ENCODE data around the gene CHRNA7.

DNA sequence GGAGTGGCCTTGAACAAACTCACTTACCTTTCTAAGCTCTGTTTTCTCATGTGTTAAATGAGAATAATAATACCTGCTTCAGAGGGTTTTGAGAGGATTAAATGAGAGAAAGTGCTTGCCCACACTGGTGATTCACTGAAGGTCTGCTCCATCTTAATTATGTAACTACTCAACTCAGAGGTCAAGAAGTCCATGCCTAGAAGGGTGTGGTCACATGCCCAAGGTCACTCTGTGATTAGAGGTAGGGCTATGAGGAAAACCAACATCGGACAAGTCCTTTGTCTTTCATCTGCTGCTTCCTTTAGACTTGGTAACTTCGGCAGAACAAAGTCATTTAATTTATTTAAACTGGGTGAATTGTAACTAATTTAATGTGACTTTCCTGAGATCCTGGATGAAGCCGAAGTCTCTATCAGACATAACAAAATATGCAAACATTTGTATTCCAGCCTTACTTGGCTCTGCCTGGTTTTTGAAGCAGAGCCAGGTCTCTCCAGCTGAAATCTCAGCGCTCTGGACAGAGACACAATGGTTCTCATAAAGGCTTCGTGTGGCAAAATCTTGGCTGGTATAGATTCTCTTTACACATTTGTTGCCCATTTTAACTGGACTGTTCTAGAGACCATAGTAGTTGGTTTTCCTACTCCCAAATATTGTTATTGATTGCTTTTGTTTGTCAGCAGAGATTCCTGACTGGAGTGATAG, 3.0 kb downstream of the CHRNA7 start:
- TF ChIP-seq CTCF (IDR thresholded peaks at IDR 0.05; ENCODE audit: borderline replicate concordance, extremely low read depth, low read length, poor library complexity, severe bottlenecking), result no peak
- no peak for TF ChIP-seq EZH2 (IDR thresholded peaks at IDR 0.05; ENCODE audit: borderline replicate concordance, low read depth, low read length, severe bottlenecking)
